HCT116 (cell line): ENCODE data around the gene HIVEP2. TPM values are rescaled to one million over a fixed set of nuclear protein-coding genes. Genes with fewer than 3 reads are reported as not detected.

Source experiments
- ATAC-seq: fragments of 200-7000 bp; cut with Tn5 transposase; 2 replicates; pipeline ENCODE4 v1.9.1; 2020; ENCODE audit warnings: mild to moderate bottlenecking, moderate library complexity
- BruUV-seq: library from RNA; stranded (reverse); fragments of 400-500 nt; replicated peaks from 2 replicates; lab custom pipeline; 2021; lab: Mats Ljungman, UMichigan
- CTCF ChIA-PET: fragments of 300-600 bp; sonication (Branson Sonifier 250); formaldehyde crosslinking; loops from one replicate; lab custom pipeline; 2021; ENCODE audit warnings: antibody characterized with exemption; lab: Charles Lee
- POLR2A ChIA-PET: fragments of 300-600, 350-600 bp; sonication (Branson Sonifier 250); formaldehyde crosslinking; loops from one replicate; lab custom pipeline; 2021; ENCODE audit warnings: antibody characterized with exemption; lab: Charles Lee
- RAD21 ChIA-PET, 2 experiments: fragments of 300-600 bp; sonication (Branson Sonifier 250); formaldehyde crosslinking; loops; one replicate each; lab custom pipeline; 2023; ENCODE audit warnings: low total read pairs in 2 of 2; ENCODE audit not compliant: uncharacterized antibody in 2 of 2, unreplicated experiment in 2 of 2, low non-redundant PET in 1 of 2; lab: Charles Lee
- DNase-seq: peaks from one replicate; pipeline ENCODE4 v3.0.0-alpha.2; 2010; ENCODE audit warnings: low read depth, low spot score
- H2AFZ ChIP-seq: fragments of 200-600 bp; shearing (Covaris generic), sonication (generic); 2 replicates; pipeline ENCODE4 v1.6.1; 2017; ENCODE audit warnings: low read depth, mixed run types, mixed read lengths, antibody characterized with exemption, low read length; ENCODE audit not compliant: poor library complexity, severe bottlenecking
- H3K27ac ChIP-seq: 2 replicates; pipeline ENCODE4 v1.5.1; 2012; ENCODE audit warnings: low read depth, low read length
- H3K27me3 ChIP-seq: fragments of 200-600 bp; sonication (generic); 2 replicates; pipeline ENCODE4 v1.6.1; 2016; ENCODE audit warnings: mixed run types, low read length, mixed read lengths; ENCODE audit not compliant: insufficient read depth
- H3K36me3 ChIP-seq, 2 experiments: fragments of 200-500 bp in 1 of 2; fragments of 200-600 bp in 1 of 2; sonication (Bioruptor generic) in 1 of 2; sonication (generic) in 1 of 2; 2 replicates each; pipeline versions ENCODE4 v1.5.1 to v1.6.1; 2014 to 2016; ENCODE audit warnings: low read length in 2 of 2, inconsistent platforms in 1 of 2, mixed read lengths in 1 of 2, mixed run types in 1 of 2; ENCODE audit not compliant: insufficient read depth in 2 of 2, control insufficient read depth in 1 of 2
- H3K4me1 ChIP-seq, 2 experiments: fragments of 200-600 bp in 1 of 2; sonication (generic) in 1 of 2; 2 replicates each; pipeline versions ENCODE4 v1.5.1 to v1.6.1; 2012 to 2017; ENCODE audit warnings: low read length in 2 of 2, inconsistent platforms in 1 of 2, mild to moderate bottlenecking in 1 of 2, mixed read lengths in 1 of 2, mixed run types in 1 of 2, moderate library complexity in 1 of 2; ENCODE audit not compliant: insufficient read depth in 2 of 2, control insufficient read depth in 1 of 2
- H3K4me2 ChIP-seq: fragments of 200-600 bp; sonication (generic); 2 replicates; pipeline ENCODE4 v1.6.1; 2017; ENCODE audit warnings: mixed run types, low read length, mixed read lengths
- H3K4me3 ChIP-seq, 2 experiments: fragments of 200-600 bp in 1 of 2; sonication (generic) in 1 of 2; replicated peaks in 1 of 2; 2 replicates each; pipeline ENCODE4 v1.5.1; 2011 to 2016; ENCODE audit warnings: low read length in 2 of 2, control low read depth in 1 of 2, low read depth in 1 of 2, mild to moderate bottlenecking in 1 of 2, mixed read lengths in 1 of 2, mixed run types in 1 of 2
- H3K79me2 ChIP-seq: fragments of 200-600 bp; sonication (generic); 2 replicates; pipeline ENCODE4 v1.6.1; 2017; ENCODE audit warnings: mild to moderate bottlenecking, mixed run types, low read length, moderate library complexity, mixed read lengths; ENCODE audit not compliant: insufficient read depth
- H3K9ac ChIP-seq: fragments of 200-600 bp; sonication (generic); 2 replicates; pipeline ENCODE4 v1.6.1; 2016; ENCODE audit warnings: low read length, mixed read lengths
- H3K9me2 ChIP-seq: fragments of 200-600 bp; sonication (generic), shearing (Covaris generic); 2 replicates; pipeline ENCODE4 v1.6.1; 2017; ENCODE audit warnings: mixed run types, mild to moderate bottlenecking, moderate library complexity; ENCODE audit not compliant: insufficient read depth
- H3K9me3 ChIP-seq, 2 experiments: fragments of 200-500 bp in 1 of 2; fragments of 200-600 bp in 1 of 2; sonication (Bioruptor generic) in 1 of 2; sonication (generic) in 1 of 2; 2 replicates each; pipeline ENCODE4 v1.6.1; 2014 to 2017; ENCODE audit warnings: low read length in 2 of 2, mixed read lengths in 2 of 2, inconsistent platforms in 1 of 2, low read depth in 1 of 2, mild to moderate bottlenecking in 1 of 2, mixed run types in 1 of 2, moderate library complexity in 1 of 2; ENCODE audit not compliant: control insufficient read depth in 1 of 2, insufficient read depth in 1 of 2
- H4K20me1 ChIP-seq: fragments of 200-600 bp; sonication (generic), shearing (Covaris generic); 2 replicates; pipeline ENCODE4 v1.6.1; 2017; ENCODE audit warnings: mixed run types, mild to moderate bottlenecking, moderate library complexity; ENCODE audit not compliant: insufficient read depth
- CBX3 ChIP-seq: IDR thresholded peaks from 2 replicates; pipeline ENCODE4 v1.6.1; 2012; ENCODE audit warnings: low read depth
- CTCF ChIP-seq, 3 experiments: fragments of 200-600 bp in 1 of 3; sonication (generic) in 1 of 3; IDR thresholded peaks in 2 of 3; conservative IDR thresholded peaks in 1 of 3; 2 replicates each; pipeline ENCODE4 v1.5.1; 2012 to 2017; ENCODE audit warnings: low read depth in 2 of 3, low read length in 2 of 3, antibody characterized with exemption in 1 of 3, borderline replicate concordance in 1 of 3, control low read depth in 1 of 3, mild to moderate bottlenecking in 1 of 3, mixed read lengths in 1 of 3, mixed run types in 1 of 3, moderate library complexity in 1 of 3; ENCODE audit not compliant: insufficient read depth in 1 of 3
- EGR1 ChIP-seq: IDR thresholded peaks from 2 replicates; pipeline ENCODE4 v1.6.1; 2012; ENCODE audit warnings: low read depth
- ELF1 ChIP-seq: IDR thresholded peaks from 2 replicates; pipeline ENCODE4 v1.6.1; 2012; ENCODE audit warnings: low read depth, borderline replicate concordance
- EZH2 ChIP-seq: fragments of 200-600 bp; sonication (generic); IDR thresholded peaks from 2 replicates; pipeline ENCODE4 v1.6.1; 2017; ENCODE audit warnings: antibody characterized with exemption, mixed run types
- EZH2phosphoT487 ChIP-seq: fragments of 200-600 bp; IDR thresholded peaks from 2 replicates; pipeline ENCODE4 v1.6.1; 2018; ENCODE audit warnings: antibody characterized with exemption, borderline replicate concordance
- FOSL1 ChIP-seq: IDR thresholded peaks from 2 replicates; pipeline ENCODE4 v1.6.1; 2012; ENCODE audit warnings: low read depth
- JUND ChIP-seq: IDR thresholded peaks from 2 replicates; pipeline ENCODE4 v1.6.1; 2012
- POLR2A ChIP-seq: IDR thresholded peaks from 2 replicates; pipeline ENCODE4 v1.7.0; 2011; ENCODE audit warnings: borderline replicate concordance; ENCODE audit not compliant: insufficient read depth, insufficient read length; ENCODE audit errors: extremely low read depth
- POLR2AphosphoS5 ChIP-seq: IDR thresholded peaks from 2 replicates; pipeline ENCODE4 v1.6.1; 2011; ENCODE audit warnings: mild to moderate bottlenecking, low read depth, low read length, moderate library complexity
- RAD21 ChIP-seq: IDR thresholded peaks from 2 replicates; pipeline ENCODE4 v1.6.1; 2012; ENCODE audit warnings: low read depth, mild to moderate bottlenecking
- REST ChIP-seq: IDR thresholded peaks from 2 replicates; pipeline ENCODE4 v1.6.1; 2012; ENCODE audit warnings: low read depth
- SP1 ChIP-seq: IDR thresholded peaks from 2 replicates; pipeline ENCODE4 v1.6.1; 2012; ENCODE audit warnings: low read depth
- SRF ChIP-seq: IDR thresholded peaks from 2 replicates; pipeline ENCODE4 v1.6.1; 2012; ENCODE audit warnings: low read depth
- TCF7L2 ChIP-seq: IDR thresholded peaks from 2 replicates; pipeline ENCODE4 v1.7.0; 2011; ENCODE audit warnings: borderline replicate concordance, inconsistent platforms; ENCODE audit not compliant: insufficient read depth, insufficient read length; ENCODE audit errors: extremely low read depth
- YY1 ChIP-seq: IDR thresholded peaks from 2 replicates; pipeline ENCODE4 v1.6.1; 2011; ENCODE audit warnings: low read length, low read depth, moderate library complexity, mild to moderate bottlenecking; ENCODE audit not compliant: insufficient replicate concordance; ENCODE audit errors: extremely low read depth
- ZFX ChIP-seq: fragments of 450-650 bp; IDR thresholded peaks from 2 replicates; pipeline ENCODE4 v1.6.1; 2017
- ZNF274 ChIP-seq: fragments of 200-500 bp; sonication (Bioruptor generic); IDR thresholded peaks from 2 replicates; pipeline ENCODE4 v1.6.1; 2014; ENCODE audit warnings: mild to moderate bottlenecking, low read depth, low read length, inconsistent platforms
- intact Hi-C: fragments of 100-400 bp; cut with micrococcal nuclease; formaldehyde crosslinking; loops from 2 replicates; pipeline ENCODE4 v1.10.0; 2022
- total RNA-seq: library from RNA; stranded (reverse); gene quantifications from one replicate; pipeline ENCODE4 v1.2.1, GENCODE V29; 2021; ENCODE audit not compliant: unreplicated experiment
- TF ChIP-seq, protein P1 (sequence below): IDR thresholded peaks from 2 replicates; pipeline ENCODE4 v1.6.1; 2012
- TF ChIP-seq, protein P2 (sequence below): IDR thresholded peaks from 2 replicates; pipeline ENCODE4 v1.6.1; 2011; ENCODE audit warnings: mild to moderate bottlenecking, low read length, moderate library complexity; ENCODE audit not compliant: insufficient replicate concordance; ENCODE audit errors: extremely low read depth

Gene HIVEP2
- total RNA-seq, 1 experiment from 2014 or later = 8.1 TPM

DNA sequence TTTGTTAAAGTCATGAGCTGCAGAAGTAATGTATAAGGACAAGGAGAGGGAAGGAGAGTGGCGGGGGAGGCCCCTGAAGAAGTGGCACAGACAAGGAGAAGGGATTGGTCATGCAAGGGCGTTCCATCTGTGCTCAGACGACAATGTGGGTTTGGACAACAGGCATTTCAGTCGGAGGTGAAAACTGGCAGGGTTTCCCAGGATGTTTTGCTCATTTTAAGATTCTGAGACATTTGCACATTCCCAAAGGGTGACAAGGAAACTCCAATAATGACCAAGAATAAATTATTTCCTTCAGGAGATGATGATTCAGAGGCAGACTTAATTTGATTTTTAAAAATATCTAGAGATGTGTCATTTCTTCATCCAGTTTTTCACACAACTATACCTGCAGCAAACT, 181.8 kb downstream of the HIVEP2 start:
- H3K79me2 ChIP-seq = no peaks in the 10 kb centered on the region
- DNase-seq (no peak), ATAC-seq (no peak)
- H3K4me1 ChIP-seq = no peaks in the 10 kb centered on the region
- H3K36me3 ChIP-seq = 0 out of 4 replicates have a peak, but pooled peaks cover 0 to 4% of the 10 kb centered on the region in 2 experiments
- TF ChIP-seq SP1 (no peak), CTCF (IDR thresholded peaks at IDR 0.05 in 2 of 3, conservative IDR thresholded peaks at IDR 0.05 in 1 of 3; ENCODE audit: borderline replicate concordance in 1 of 3, insufficient read depth in 1 of 3, low read depth in 2 of 3, low read length in 2 of 3) (no peak), FOSL1 (no peak), YY1 (no peak), ELF1 (no peak), SRF (no peak), POLR2AphosphoS5 (no peak), ZNF274 (no peak), CBX3 (no peak), JUND (no peak), EGR1 (no peak), RAD21 (no peak), POLR2A (no peak), ZFX (no peak), EZH2phosphoT487 (no peak), EZH2 (no peak), TCF7L2 (no peak), REST (no peak)
- TF ChIP-seq, protein P1, sequence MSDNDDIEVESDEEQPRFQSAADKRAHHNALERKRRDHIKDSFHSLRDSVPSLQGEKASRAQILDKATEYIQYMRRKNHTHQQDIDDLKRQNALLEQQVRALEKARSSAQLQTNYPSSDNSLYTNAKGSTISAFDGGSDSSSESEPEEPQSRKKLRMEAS = no peak
- TF ChIP-seq, protein P2, sequence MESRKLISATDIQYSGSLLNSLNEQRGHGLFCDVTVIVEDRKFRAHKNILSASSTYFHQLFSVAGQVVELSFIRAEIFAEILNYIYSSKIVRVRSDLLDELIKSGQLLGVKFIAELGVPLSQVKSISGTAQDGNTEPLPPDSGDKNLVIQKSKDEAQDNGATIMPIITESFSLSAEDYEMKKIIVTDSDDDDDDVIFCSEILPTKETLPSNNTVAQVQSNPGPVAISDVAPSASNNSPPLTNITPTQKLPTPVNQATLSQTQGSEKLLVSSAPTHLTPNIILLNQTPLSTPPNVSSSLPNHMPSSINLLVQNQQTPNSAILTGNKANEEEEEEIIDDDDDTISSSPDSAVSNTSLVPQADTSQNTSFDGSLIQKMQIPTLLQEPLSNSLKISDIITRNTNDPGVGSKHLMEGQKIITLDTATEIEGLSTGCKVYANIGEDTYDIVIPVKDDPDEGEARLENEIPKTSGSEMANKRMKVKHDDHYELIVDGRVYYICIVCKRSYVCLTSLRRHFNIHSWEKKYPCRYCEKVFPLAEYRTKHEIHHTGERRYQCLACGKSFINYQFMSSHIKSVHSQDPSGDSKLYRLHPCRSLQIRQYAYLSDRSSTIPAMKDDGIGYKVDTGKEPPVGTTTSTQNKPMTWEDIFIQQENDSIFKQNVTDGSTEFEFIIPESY = no peak
- intact Hi-C loops = no loop called here
- H3K4me3 ChIP-seq = no peak overlapping the region
- BruUV-seq = no TSS peak
- ChIA-PET CTCF (no interaction called here), POLR2A (no interaction called here), RAD21 (no interaction called here)
- H3K9me2 ChIP-seq = no peaks in the 10 kb centered on the region
- no peak overlapping the region for H3K4me2 ChIP-seq
- H3K9me3 ChIP-seq = no peaks in the 10 kb centered on the region
- no peak overlapping the region for H2AFZ ChIP-seq
- H3K27me3 ChIP-seq = no peaks in the 10 kb centered on the region
- H3K9ac ChIP-seq = no peak overlapping the region
- no peak overlapping the region for H3K27ac ChIP-seq
- H4K20me1 ChIP-seq = no peaks in the 10 kb centered on the region
